ENCODE measurements around the gene SALL4. TPM values are rescaled to one million over a fixed set of nuclear protein-coding genes. Genes with fewer than 3 reads are reported as not detected.

SALL4 gene
- total and polyA plus RNA-seq, 4 donors: 0.12 to 0.19 (median 0.18) TPM; not detected in 1

Other genes with a start within 250 kb of the SALL4 start
- gene ATP9A, start 34.1 kb downstream of the SALL4 start, total RNA-seq: 10 to 100 TPM; 49.0 to 59.8 TPM
- gene ATP9A, start 34.1 kb downstream of the SALL4 start, polyA plus RNA-seq: 10 to 100 TPM; 10.6 to 17.4 TPM